Superior temporal gyrus (tissue), 1 donor: Measurements from ENCODE around the gene GREB1.

Experiments used
- DNase-seq: peaks from one replicate; pipeline ENCODE4 v3.0.0-alpha.2; 2016; ENCODE audit errors: extremely low spot score

GREB1 gene

DNA sequence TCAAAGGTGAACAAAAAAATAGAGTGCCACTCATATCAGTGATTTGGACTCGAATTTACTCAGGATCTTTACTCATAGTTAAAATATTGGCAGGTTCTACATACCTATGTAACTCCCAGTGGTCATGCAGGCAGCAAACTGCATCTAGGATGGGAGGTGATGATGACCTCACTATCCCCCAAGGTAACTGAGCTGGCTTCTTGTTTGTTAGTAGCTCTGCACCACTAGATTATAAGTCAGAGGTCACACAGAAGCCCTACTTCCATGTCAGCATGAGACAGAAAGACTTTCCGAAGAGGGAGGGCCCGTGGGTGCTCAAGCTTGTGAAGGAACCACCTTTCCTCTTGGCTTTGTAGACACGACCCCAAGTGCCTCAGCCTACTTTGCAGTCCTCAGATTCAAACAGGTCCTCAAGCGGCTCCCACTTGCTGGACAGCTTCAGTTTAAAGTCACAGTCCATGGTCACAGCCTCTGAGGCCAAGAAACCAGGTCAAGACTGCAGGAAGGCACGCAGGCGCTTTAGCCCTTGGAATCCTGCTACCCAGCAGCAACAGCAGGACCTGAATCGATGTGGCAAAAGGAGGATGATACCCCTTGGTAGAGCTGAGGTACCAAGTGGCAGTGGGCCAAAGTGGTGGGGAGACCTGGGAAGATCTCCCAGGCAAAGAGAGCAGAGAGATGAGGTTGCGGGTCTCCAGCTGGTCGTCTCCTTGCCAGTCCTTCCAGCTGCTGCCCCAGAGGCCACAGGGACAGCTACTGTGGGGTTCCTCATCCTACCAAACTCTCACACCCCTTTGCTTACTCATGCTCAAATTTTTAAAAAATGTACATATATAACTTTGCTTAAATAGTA is 131.9 kb downstream of the GREB1 start:
- DNase-seq: no peak

DNA sequence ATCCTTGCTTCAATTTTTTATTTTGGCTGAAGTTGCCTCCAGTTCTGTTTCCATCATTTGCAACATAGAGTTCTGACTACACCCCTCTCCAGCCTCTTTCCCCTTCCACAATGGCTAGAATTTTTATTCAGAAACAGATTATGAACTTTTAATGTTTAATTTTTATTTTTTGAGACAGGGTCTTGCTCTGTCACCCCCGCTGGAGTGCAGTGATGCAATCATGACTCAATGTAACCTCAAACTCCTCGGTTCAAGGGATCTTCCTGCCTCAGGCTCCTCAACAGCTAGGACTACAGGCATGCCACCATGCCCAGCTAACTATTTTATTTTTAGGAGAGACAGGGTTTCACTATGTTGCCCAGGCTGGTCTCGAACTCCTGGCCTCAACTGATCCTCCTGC is 133.3 kb downstream of the GREB1 start:
- DNase-seq: no peak

DNA sequence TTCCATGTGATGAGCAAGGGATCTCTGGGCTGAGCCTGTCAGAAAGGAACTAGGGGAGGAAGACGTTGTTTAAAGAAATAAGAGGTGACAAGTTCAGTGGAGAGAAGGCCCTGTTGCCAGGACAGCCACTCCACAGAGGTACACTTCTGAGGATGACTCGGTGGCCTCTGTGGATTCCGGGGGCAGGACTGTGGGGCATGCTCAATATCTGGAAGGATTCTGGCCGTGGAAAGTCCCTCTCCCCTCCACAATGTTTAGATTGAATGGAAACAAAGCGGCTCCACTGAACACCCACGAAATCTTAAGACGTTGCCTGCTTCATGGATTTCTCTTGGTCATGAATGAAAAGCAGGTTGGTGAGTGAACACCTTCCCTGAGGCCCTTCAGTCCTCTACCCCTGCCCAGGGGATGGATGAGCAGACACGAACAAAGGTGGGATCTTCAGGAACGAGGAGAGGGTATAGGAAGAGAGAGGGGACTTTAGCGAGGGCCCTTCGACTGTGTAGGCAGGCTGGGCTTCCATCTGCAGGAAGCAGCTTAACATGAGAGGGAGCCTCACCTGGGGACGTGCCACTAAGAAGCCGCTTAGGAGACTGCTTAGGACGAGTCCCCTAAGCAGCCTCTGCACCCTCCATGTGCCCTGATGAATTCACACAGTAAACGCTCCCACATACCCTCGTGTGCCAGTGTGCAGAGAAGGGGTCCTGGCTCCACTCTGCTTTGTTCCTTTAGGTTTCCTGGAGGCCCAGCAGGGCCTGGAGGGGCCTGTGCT is 134.2 kb downstream of the GREB1 start:
- DNase-seq: no peak

DNA sequence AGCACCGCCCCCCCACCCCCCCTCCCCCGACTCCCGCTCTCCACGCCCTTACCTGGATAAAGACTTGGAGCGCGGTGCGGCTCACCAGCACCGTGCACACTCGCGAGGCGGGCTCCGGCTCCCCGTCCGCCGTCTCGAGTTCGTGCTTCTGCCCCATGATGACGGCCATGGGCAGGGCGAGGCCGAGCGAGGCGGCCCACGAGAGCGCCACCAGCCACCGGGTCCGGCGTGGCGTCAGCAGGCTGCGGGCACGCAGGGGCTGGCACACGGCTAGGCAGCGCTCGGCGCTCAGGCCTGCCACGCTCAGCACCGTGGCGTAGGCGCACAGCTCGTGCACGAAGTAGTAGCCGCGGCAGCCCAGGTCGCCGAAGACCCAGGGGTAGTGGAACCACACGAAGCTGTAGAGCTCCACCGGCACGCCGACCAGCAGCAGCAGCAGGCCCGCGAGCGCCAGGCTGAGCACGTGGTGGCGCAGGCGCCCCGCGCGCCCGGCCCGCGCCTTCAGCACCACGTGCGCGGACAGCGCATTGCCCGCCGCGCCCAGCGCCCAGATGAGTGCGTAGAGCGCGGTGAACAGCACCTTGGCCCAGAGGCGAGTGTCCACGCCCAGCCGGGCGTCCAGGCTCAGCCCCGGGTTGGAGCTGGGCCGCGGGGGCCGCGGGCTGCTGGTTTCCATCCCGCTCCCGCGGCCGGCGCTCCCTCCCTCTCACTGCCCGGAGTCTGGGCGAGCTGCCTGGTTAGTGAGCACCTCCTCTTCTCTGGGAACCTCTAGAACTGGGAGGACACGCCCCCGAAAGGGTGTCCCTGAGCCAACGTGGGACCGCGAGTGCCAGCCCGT is 135.8 kb downstream of the GREB1 start, which contains the start of gene NTSR2:
Gene NTSR2 (minus strand): TSS at position 742 of the 838 bp plus-strand sequence. CDS start 66 bp downstream, at position 676.
- no peak for DNase-seq

DNA sequence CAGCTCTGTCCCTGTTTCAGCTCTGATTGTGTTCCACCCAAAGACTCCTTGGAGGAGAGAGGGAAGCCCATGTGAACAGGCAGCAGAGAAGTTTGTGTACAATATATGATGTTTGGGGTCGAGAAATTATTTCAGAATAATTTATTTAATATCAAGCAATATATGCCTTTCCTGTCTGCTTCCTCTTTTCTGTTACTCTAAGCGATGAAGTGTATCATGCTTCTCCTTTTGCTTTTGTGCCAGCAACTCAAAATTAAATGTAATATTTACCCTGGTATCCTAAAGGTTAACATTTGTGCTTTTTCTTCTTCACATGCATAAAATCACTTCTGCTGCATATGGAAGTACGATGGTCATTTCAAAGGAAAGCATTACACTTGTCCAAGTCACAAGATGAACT is 138.6 kb downstream of the GREB1 start:
- DNase-seq: no peak

DNA sequence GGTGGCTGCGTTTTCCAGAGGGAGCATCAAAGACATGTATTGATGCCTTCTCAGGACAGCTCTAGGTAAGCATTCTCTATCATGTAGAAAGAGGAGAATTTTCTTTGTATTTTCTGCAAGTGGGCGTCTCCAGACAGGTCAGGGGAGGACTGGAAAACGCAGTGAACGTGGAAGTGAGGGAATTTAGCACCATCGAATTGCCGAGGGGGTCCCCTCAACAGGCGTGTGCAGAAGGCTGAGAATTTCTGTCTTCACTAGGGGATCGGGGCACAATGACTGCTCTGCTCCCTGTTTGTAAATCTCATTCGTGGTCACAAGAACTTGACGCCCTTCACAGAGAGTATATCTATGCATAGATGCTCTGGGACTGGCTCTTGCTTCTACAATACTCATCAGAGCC is 141.1 kb downstream of the GREB1 start:
- DNase-seq: no peak

DNA sequence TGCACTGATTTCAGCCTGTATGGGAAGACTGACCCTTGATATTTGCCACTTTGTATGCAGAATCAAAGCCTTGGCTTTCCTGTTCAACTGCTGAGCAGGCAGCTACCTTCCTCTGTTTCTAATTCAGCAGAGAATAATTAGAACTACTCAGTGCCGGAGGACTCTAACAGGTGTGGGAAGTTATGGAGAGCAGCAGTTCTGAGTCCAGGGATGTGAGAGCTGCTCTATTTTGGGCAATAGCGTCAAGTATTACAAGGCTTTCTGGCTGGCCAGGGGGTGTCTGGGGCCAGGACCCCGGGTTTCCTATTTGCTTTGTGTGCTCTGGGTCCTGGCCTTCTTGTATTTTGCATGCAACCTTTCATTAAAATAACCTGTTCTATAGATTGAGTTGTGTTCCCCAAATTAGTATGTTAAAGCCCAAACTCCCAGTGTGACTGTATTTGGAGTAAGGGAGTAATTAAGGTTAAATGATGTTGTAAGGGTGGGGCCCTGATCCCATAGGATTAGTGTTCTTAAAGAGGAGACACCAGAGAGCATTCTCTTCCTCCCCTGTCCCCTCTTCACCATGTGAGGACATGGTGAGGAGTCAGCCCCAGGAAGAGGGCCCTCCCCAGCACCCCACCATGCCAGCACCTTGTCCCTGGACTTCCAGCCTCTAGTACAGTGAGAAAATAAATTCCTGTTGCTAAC is 141.7 kb downstream of the GREB1 start:
- no peak for DNase-seq

DNA sequence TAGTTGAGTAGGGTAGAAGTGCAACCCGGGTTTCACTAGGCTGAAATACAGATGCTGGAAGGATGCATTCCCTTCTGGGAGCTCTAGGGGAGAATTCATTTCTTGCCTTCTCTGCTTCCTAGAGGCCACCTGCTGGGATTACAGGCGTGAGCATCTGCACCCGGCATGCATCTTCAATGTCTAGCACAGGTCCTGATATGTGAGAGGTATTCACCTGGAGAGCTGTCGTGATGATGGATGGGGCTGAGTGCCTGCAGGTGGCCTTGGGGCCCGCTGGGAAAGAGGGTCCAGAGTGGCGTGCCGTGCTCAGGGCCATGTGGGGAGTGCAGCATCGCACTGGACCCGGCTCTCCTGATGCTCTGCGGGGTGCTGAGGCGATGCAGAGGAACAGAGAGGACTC is 142.8 kb downstream of the GREB1 start:
- DNase-seq: no peak

DNA sequence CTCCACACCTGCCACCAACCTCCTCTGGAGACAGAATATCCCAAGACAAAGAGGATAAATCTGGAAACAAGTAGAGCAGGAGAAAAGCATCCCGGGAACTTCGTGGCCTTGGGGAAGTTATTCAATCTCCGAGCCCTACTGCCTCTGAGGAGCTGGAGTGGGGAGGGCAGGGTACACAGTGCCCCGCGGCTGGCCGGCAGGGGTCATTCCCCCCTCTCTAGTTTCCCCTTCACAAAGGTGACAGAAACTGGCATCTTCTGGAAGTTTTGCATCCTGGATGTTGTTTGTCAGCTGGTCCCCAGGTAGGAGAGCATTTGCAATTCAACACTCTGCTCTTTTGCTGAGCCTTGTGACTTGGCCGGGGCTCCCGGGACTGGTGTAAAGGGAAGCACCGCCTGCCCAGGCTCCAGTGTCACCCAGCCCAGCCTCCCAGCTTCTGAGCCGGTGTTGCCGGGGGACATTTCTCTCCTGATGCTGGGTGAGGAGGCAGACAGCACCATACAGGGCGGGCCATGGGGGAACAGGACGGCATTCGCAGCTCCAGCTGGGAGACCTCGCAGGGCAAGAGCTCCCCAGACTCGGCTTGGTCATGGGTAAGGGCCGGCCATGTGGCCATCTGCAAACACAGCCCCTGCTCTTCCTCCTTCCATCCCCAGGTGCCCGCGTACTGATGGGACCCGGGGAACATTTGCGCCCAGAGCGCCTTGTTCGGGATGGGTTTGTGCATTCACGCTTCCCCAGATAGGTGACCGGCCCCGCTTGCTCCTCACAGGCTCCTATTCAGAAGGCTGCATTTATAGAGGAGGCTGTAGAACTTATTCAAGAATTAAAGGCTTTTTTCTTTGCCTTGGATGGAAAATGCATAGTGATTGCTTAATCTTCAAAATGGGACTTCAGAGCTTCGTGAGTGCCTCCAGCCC is 143.6 kb downstream of the GREB1 start:
- no peak for DNase-seq

DNA sequence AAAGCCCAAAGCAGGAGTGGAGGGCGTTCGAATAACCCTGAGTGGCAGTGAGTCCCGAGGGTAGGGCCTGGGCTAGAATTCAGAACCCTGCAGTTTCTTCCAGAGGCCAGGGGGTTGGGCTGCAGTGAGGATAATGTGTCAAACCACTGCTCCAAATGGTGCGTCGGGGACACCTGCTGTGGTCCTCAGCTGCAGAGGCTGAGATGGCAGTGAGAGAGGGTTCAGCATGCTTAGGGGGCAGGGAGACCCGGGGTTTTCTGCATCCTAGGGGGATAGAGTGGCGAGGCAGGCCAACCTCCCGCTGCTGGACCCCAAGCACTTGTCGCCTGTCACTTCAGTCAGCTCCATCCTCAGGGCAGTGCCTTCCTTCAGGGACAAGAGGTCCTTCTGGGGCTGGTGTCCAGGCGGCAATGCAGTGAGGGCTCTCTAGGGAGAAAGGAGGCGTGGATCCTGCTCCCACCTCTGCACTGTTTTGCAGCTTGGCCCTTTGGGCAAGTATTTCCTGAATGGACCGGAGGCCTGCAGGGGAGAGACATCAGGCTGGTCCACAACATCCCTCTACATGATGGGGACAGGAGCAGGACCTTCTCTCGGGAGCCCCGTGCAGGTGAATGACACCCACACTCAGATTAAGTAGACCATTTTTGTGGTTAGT is 144.6 kb downstream of the GREB1 start:
- no peak for DNase-seq

DNA sequence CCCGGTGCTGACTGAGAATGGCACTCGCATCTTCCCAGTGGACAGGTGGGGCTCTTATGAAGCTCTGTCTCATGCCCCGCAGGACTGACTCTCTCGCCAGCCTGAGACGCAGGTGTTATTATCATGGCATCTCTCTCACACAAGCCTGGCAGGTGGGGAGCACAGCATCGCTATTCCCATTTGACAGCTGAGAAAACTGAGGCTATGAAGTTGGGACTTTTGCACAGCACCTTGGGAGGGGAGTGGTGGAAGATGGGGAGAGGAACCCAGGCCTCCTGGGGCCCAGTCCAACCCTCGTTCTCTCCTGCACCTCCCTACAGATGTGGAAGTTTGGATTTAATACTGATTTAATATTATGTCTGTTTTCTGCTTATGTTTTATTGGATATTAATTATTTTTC is 145.2 kb downstream of the GREB1 start:
- DNase-seq: no peak

DNA sequence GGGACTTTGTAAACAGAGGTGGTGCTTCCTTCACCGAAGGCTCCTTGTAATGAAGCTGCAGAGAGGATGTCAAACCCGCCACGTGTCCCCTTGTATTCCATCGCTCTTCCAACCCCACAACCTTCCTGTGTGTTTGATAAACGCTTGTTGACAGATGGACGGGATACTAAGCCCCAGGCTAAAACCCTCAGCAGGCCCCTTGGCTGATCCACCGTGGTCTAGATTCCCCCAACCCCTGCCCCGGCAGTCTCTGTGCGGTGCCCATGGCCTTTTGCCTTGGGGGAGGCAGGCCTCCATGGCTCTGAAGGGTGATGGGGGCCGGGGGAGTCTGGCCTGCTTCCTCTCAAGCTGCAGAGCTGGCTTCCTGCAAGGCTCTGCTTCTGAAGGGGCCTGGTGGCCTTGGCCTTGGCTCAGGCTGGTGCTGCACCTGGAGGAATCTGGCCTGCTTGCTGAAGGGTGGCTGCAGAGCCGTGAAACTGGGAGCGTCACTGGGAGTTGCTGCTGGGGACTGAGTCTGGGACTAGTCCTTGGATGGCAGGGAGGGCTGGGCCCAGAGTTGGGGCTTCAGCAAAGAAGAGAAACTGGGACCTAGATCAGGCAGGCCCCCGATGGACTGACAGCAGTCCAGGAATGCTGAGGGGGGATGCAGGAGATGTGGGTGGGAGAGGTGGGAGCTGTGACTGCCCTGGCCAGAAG is 145.8 kb downstream of the GREB1 start:
- no peak for DNase-seq

DNA sequence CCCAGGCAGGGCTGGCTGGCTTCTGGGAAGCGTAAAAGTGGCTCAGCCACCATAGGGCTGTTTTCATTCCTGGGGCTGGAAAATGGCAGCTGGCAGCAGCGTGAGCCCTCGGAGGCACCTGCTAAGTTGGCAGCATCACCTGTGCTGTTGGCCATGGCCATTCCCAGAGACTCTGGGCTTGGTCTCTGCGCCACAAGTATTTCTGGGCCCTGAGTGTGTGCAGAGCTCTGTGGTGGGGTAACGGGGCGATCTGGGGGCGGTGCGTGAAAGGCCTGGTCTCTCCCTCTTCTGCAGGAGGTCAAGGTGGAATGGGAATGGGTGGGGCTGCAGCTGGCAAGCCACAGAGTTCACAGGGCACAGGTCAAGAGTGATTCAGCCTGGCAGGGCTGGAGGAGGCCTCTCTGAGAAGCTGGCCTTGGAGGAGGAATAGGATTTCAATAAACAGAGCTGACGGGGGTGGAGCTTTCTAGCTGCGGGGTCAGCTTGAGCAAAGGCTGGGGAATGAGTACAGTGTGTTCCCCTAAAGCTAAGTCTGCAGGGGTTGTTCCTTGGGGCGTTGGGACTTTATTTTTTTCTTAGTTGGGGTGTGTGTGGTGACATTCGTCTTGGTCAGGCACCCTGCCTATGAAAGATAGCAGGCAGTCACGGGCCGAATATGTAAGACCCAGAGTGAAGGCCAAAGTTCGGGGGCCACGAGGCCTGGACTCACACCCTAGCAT is 146.5 kb downstream of the GREB1 start:
- no peak for DNase-seq

DNA sequence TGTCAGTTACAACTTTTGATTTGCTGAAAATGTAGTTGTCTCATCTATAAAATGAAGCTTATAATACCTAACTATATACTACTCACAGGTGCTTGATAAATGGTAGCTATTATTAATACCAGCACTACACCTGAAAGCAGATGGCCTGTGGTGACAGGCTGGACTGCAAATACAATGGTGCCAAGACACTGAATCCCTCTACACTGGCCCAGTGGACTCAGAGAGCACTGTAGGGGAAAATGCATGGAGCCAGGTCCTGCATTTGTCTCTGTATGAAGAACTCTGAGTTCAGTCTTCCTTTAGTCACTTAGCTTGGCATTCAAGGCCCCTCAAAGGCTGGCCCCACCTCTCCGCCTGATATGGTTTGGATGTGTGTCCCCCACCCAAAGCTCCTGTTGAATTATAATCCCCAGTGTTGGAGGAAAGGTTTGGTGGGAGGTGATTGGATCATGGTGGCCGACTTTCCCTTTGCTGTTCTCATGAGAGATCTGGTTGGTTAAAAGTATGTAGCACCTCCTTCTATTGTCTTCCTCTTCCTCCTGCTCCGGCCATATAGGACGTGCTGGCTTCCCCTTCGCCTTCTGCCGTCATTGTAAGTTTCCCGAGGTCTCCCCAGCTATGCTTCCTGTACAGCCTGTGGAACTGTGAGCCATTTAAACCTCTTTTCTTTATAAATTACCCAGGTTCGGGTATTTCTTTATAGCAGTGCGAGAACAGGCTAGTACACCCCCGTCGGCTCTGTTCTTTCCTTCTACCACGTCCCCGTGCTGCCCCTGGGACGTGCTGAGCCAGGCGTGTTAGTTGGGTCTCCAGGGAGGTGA is 147.3 kb downstream of the GREB1 start:
- no peak for DNase-seq

DNA sequence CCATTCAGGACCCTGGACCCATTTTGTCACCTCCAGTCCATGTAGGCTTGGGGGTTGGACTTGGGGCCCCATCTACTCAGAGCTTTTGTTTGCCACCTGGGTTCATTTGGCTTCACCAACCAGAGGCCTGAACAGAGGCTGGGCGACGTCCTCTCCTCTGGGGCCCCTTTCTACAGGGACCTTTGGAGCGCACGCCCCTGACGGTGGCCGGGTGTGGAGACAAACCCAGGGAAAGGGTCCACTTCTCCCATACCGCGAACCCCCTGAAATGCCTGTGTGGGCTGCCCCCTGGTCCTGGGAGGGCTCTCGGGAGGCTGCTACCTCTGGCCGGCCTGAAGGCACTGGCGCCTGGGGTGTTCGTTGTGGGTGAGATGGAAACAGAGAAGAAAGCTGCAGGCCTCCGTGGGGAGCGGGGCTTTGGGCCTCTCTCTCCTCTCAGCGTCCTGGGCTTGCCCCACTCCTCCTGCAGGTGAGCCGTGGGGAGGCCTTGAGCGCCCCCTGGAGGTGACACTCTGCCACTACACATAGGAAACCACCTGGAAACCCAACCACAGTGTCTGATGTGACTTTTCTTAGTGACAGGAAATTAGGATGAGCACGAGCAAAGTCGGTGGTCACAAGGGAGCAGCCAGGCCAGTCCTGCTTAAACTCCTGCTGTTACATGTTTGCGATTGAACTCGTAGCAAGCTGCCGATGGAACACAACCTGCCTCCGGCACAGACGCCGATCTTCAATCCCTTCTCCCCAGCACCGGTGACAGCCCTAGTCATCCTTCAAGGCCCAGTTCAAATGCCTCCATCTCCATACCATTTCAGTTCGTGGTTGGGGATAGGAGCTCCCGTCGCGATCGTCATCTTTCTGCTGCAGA is 148.1 kb downstream of the GREB1 start:
- no peak for DNase-seq

DNA sequence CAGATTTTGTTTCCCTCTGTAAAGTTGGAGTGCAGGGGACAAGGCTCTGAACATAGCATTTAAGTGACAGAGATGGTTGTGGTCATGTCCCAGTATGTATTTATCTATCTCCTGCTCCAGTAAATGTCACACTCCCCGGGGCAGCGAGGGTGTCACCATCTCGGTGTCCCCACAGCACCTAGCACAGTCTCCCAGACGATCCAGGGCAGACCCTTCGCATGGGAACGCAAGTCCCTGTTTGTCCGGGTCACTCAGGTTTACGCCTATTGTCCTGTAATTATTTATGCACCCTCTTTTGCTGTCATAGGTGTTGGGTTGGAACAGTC is 148.7 kb downstream of the GREB1 start:
- DNase-seq: no peak

DNA sequence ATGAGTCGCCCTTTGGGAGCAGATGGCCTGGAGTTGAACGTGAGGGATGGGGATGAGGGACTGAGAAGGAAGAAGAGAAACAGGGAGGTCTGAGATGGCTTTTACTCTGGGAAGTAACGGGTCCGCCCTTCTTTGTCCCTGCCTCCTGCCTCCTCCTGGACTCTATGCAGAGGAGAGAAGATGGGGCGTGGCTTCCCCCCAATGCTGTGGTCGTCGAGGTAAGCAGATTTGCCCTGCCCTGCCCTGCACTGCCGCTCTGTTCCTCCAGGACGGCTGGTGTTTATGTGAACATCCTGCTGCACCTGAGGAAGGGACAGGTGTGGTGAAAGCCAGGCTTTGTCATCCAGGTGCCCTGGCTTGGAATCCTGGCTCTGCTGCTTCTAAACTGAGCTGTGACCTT is 149.6 kb downstream of the GREB1 start:
- no peak for DNase-seq
